ENCODE results near the gene ERV3-1.

GRCh38 chr7:64999165-65000004 lies 7.1 kb downstream of the ERV3-1 start:
- TF ChIP-seq, protein P1, sequence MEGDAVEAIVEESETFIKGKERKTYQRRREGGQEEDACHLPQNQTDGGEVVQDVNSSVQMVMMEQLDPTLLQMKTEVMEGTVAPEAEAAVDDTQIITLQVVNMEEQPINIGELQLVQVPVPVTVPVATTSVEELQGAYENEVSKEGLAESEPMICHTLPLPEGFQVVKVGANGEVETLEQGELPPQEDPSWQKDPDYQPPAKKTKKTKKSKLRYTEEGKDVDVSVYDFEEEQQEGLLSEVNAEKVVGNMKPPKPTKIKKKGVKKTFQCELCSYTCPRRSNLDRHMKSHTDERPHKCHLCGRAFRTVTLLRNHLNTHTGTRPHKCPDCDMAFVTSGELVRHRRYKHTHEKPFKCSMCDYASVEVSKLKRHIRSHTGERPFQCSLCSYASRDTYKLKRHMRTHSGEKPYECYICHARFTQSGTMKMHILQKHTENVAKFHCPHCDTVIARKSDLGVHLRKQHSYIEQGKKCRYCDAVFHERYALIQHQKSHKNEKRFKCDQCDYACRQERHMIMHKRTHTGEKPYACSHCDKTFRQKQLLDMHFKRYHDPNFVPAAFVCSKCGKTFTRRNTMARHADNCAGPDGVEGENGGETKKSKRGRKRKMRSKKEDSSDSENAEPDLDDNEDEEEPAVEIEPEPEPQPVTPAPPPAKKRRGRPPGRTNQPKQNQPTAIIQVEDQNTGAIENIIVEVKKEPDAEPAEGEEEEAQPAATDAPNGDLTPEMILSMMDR (IDR thresholded peaks at IDR 0.05), result no peak
- no peak for TF ChIP-seq POLR2A (IDR thresholded peaks at IDR 0.05)

All from testis (tissue), 2 donors.